Activated CD4-positive, alpha-beta memory T cell treated with anti-CD3 and anti-CD28 coated beads for 36 hours (primary cell): ENCODE results near the gene ADD1. TPM values are rescaled to one million over a fixed set of nuclear protein-coding genes. Genes with fewer than 3 reads are reported as not detected.
"Not testable (repeated sequence)": the region's sequence is repeated elsewhere in the genome, so short reads cannot be mapped to it uniquely, and the experiment has no call there.

ENCODE experiments used
- CTCF ChIA-PET: fragments of 350-600 bp; sonication (Branson Sonifier 250); formaldehyde crosslinking; loops from one replicate; lab custom pipeline; 2021; ENCODE audit warnings: antibody characterized with exemption, inconsistent platforms; lab: Charles Lee
- POLR2A ChIA-PET: fragments of 350-600 bp; sonication (Branson Sonifier 250); formaldehyde crosslinking; loops from one replicate; lab custom pipeline; 2021; ENCODE audit warnings: antibody characterized with exemption; lab: Charles Lee
- DNase-seq: peaks from one replicate; pipeline ENCODE4 v3.0.0-alpha.2; 2020
- H3K27ac Mint-ChIP-seq: one replicate; pipeline ENCODE4 v1.8.0; 2021; ENCODE audit warnings: mixed read lengths
- H3K27me3 Mint-ChIP-seq: one replicate; pipeline ENCODE4 v1.8.0; 2021; ENCODE audit warnings: mixed read lengths
- H3K36me3 Mint-ChIP-seq: one replicate; pipeline ENCODE4 v1.8.0; 2021; ENCODE audit warnings: mixed read lengths
- H3K4me1 Mint-ChIP-seq: one replicate; pipeline ENCODE4 v1.8.0; 2021; ENCODE audit warnings: low read depth, mixed read lengths
- H3K4me3 Mint-ChIP-seq: one replicate; pipeline ENCODE4 v1.8.0; 2021; ENCODE audit warnings: mild to moderate bottlenecking, mixed read lengths
- H3K9me3 Mint-ChIP-seq: one replicate; pipeline ENCODE4 v1.8.0; 2021; ENCODE audit warnings: mixed read lengths
- intact Hi-C: fragments of 100-400 bp; cut with micrococcal nuclease; formaldehyde crosslinking; loops from one replicate; pipeline ENCODE4 v1.15.1; 2023
- total RNA-seq, 2 experiments: library from RNA; stranded (reverse); gene quantifications; one replicate each; pipeline ENCODE4 v1.2.3, GENCODE V29; 2021

ADD1 gene
- total RNA-seq, 2 experiments from 2014 or later: 212 TPM

DNA sequence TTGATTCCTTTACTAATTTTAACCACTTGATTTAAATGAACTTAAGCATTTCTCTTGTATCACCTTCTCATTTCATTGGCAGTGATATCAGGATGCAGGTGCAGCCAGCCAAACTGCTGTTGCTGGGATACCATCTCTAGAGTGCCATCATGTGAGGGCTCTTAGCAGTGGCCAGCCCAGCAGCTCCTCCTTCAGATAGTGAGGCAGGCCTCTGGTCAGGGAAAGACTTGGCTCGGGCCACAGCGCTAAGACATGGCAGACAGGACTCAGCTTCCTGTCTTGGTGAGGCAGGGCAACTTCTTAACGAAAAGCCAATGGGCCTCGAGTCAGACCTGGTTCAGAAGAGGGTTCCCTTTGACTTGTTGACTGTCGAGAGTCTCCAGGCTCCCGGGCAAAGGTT is 69.5 kb downstream of the ADD1 start:
- peaks cover 13% of the 10 kb centered on the region for H3K4me1 Mint-ChIP-seq
- no peaks in the 10 kb centered on the region for H3K9me3 Mint-ChIP-seq
- H3K27me3 Mint-ChIP-seq: no peaks in the 10 kb centered on the region
- no peak overlapping the region for H3K27ac Mint-ChIP-seq
- DNase-seq: no peak
- H3K4me3 Mint-ChIP-seq: no peak overlapping the region
- intact Hi-C loops: no loop called here
- ChIA-PET CTCF (no interaction called here), POLR2A (no interaction called here)
- H3K36me3 Mint-ChIP-seq: peaks cover 50% of the 10 kb centered on the region

DNA sequence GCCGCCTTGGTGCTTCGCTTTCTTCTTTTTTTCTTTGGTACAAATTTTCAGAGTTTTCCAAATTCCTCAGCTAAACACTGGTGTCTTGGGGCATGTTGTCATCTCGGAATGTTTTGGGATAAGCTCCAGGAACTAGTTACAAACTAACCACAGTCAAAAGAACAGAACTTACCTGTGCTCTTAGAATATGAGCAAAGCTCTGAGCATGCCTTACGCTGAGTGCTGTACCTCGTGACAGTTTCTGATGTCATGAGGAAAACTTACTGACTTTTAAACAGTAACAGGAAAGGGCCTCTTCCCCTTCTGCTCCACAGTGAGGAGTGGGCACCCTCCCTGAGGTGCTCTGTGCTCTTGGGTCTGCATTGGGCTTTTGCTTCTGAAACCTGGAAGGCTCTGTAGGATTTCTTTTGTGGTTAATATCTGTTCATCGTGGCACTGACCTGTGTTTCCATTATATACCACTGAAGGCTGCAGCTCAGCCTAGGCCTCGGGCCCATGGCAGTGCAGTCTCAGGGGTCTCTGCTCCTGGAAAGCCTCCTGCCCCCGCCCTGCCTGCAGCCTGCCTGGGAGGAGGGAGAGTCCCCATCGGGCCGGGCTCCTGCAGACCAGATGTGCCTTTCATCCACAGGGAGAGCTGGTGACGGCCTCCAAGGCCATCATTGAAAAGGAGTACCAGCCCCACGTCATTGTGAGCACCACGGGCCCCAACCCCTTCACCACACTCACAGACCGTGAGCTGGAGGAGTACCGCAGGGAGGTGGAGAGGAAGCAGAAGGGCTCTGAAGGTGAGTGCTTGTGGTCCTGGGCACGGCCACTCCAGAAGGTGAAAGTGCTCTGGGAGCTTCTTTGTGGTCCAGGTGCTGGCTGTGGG is 70.8 kb downstream of the ADD1 start:
- no peaks in the 10 kb centered on the region for H3K9me3 Mint-ChIP-seq
- peak; percentile 29 for DNase-seq
- H3K27ac Mint-ChIP-seq: peak overlapping the region; percentile 24
- no peak overlapping the region for H3K4me3 Mint-ChIP-seq
- peaks cover 20% of the 10 kb centered on the region for H3K4me1 Mint-ChIP-seq
- ChIA-PET CTCF (no interaction called here), POLR2A (no interaction called here)
- no peaks in the 10 kb centered on the region for H3K27me3 Mint-ChIP-seq
- intact Hi-C loops: no loop called here
- H3K36me3 Mint-ChIP-seq: peaks cover 50% of the 10 kb centered on the region

DNA sequence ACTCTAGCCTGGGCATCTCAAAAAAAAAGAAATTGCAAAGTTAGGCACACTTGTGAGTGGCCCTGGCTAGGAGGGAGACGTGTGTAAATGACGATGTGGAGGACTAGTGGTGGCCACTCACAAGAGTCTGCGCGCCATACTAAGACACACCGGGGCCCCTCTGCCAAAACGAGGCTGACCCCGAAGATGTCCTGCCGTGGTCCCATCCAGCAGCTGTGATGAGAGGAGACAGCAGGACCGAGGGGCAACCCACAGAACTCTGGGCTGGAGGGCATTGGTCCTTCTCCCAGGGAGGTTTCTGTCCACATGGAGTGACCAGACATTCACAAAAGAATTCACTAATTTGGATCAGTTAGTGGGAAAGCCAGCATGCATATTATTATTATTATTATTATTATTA is 72.1 kb downstream of the ADD1 start:
- Mint-ChIP-seq H3K4me3 (no peak overlapping the region), H3K4me1 (peaks cover 32% of the 10 kb centered on the region), H3K9me3 (peaks cover 3% of the 10 kb centered on the region), H3K27ac (no peak overlapping the region), H3K36me3 (peaks cover 51% of the 10 kb centered on the region), H3K27me3 (no peaks in the 10 kb centered on the region)
- ChIA-PET POLR2A (interaction anchor here (1.1 kb wide), 1 partner anchor 13 kb away, joined by 3 read pairs; no protein-coding TSS in a partner anchor), CTCF (no interaction called here)
- intact Hi-C loops: no loop called here
- DNase-seq: no peak

DNA sequence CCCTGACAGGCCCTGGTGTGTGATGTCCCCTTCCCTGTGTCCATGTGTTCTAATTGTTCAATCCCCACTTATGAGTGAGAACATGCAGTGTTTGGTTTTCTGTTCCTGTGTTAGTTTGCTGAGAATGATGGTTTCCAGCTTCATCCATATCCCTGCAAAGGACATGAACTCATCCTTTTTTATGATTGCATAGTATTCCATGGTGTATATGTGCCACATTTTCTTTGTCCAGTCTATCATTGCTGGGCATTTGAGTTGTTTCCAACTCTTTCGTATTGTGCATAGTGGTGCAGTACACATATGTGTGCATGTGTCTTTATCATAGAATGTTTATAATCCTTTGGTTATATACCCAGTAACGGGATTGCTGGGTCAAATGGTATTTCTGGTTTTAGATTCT is 73.1 kb downstream of the ADD1 start:
- intact Hi-C loops, H3K27me3 Mint-ChIP-seq, DNase-seq, H3K9me3 Mint-ChIP-seq, H3K4me3 Mint-ChIP-seq, H3K27ac Mint-ChIP-seq, CTCF ChIA-PET, POLR2A ChIA-PET: not testable (repeated sequence)
- Mint-ChIP-seq H3K4me1 (peaks cover 39% of the 10 kb centered on the region), H3K36me3 (peaks cover 51% of the 10 kb centered on the region)

DNA sequence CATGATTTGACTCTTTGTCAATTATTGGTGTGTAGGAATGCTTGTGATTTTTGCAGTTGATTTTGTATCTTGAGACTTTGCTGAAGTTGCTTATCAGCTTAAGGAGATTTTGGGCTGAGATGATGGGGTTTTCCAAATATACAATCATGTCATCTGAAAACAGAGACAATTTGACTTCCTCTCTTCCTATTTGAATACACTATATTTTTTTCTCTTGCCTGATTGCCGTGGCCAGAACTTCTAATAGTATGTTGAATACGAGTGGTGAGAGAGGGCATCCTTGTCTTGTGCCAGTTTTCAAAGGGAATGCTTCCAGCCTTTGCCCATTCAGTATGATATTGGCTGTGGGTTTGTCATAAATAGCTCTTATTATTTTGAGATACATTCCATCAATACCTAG is 74.7 kb downstream of the ADD1 start:
- H3K27me3 Mint-ChIP-seq, POLR2A ChIA-PET, H3K9me3 Mint-ChIP-seq, CTCF ChIA-PET, intact Hi-C loops, DNase-seq, H3K4me3 Mint-ChIP-seq: not testable (repeated sequence)
- Mint-ChIP-seq H3K4me1 (peaks cover 54% of the 10 kb centered on the region), H3K27ac (peak overlapping the region; percentile 7), H3K36me3 (peaks cover 48% of the 10 kb centered on the region)

DNA sequence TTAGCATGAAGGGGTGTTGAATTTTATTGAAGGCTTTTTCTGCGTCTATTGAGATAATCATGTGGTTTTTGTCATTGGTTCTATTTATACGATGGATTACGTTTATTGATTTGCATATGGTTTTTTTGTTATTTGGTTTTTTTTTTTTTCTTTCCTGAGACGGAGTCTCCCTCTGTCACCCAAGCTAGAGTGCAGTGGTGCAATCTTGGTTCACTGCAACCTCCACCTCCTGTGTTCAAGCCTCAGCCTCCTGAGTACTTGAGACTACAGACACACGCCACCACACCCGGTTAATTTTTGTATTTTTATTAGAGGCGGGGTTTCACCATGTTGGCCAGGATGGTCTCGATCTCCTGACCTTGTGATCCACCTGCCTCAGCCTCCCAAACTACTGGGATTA is 75.1 kb downstream of the ADD1 start:
- CTCF ChIA-PET: interaction anchor here (1.0 kb wide), 1 partner anchor 34 kb away, joined by 4 read pairs; no protein-coding TSS in a partner anchor
- H3K9me3 Mint-ChIP-seq, H3K4me3 Mint-ChIP-seq, DNase-seq, H3K27me3 Mint-ChIP-seq, H3K27ac Mint-ChIP-seq, intact Hi-C loops, POLR2A ChIA-PET: not testable (repeated sequence)
- H3K4me1 Mint-ChIP-seq: peaks cover 58% of the 10 kb centered on the region
- peaks cover 52% of the 10 kb centered on the region for H3K36me3 Mint-ChIP-seq

DNA sequence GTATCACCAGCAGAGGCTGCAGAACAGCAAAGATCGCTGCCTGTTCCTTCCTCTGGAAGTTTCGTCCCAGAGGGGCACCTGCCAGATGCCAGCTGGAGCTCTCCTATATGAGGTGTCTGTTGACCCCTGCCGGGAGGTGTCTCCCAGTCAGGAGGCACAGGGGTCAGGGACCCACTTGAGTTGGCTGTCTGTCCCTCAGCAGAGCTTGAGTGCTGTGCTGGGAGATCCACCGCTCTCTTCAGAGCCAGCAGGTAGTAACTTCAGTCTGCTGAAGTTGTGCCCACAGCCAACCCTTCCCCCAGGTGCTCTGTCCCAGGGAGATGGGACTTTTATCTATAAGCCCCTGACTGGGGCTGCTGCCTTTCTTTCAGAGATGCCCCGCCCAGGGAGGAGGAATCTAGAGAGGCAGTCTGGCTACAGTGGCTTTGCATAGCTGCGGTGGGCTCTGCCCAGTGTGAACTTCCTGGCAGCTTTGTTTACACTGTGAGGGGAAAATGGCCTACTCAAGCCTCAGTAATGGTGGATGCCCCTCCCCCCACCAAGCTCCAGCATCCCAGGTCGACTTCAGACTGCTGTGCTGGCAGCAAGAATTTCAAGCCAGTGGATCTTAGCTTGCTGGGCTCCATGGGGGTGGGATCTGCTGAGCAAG is 78.9 kb downstream of the ADD1 start:
- H3K4me1 Mint-ChIP-seq: peaks cover 52% of the 10 kb centered on the region
- CTCF ChIA-PET: interaction anchor here (1.1 kb wide), 1 partner anchor 159 kb away, joined by 6 read pairs; no protein-coding TSS in a partner anchor
- intact Hi-C loops, H3K9me3 Mint-ChIP-seq, POLR2A ChIA-PET, H3K4me3 Mint-ChIP-seq, H3K27me3 Mint-ChIP-seq: not testable (repeated sequence)
- peaks cover 32% of the 10 kb centered on the region for H3K36me3 Mint-ChIP-seq
- H3K27ac Mint-ChIP-seq: peak overlapping the region; percentile 73
- peak; percentile 43 for DNase-seq

DNA sequence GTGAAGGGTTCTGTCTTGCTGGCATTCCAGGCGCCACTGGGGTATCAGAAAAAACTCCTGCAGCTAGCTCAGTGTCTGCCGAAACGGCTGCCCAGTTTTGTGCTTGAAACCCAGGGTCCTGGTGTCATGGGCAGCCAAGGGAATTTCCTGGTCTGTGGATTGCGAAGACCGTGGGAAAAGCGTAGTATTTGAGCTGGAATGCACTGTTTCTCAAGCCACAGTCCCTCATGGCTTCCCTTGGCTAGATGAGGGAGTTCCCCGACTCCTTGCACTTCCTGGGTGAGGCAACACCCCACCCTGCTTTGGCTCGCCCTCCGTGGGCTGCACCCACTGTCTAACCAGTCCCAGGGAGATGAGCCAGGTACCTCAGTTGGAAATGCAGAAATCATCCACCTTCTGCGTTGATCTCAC is 79.5 kb downstream of the ADD1 start:
- intact Hi-C loops: no loop called here
- Mint-ChIP-seq H3K9me3 (peaks cover 3% of the 10 kb centered on the region), H3K36me3 (peaks cover 31% of the 10 kb centered on the region), H3K27ac (peak overlapping the region; percentile 57), H3K27me3 (no peaks in the 10 kb centered on the region), H3K4me3 (no peak overlapping the region), H3K4me1 (peaks cover 46% of the 10 kb centered on the region)
- no peak for DNase-seq
- ChIA-PET CTCF (interaction anchor here (0.7 to 1.1 kb wide), 2 partner anchors 31 to 159 kb away, joined by 4 to 6 read pairs; no protein-coding TSS in a partner anchor), POLR2A (no interaction called here)

DNA sequence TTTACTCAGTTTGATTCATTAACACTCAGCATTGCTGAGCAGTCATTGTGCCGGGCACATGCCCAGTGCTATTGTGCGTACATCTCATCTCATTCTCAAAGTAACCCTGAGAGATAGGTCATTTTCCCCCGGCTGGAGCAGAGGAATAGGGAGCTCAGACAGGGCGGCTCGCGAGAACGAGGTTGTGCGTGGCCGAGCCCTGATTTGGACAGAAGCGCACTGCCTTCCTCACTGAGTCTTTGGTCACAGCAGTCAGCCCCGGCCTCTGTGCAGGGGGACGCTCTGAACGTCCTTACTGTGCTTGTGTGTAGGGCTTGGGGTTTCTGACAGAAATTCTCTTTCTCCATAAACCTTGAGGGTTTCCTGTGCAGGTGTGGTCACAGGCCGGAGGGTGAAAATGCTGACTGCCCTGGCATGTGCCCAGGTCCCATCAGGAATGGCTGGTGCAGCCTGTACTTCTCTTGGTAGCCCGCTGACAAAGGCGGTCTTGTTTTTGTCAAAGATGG is 80.1 kb downstream of the ADD1 start:
- CTCF ChIA-PET: interaction anchor here (0.7 kb wide), 1 partner anchor 31 kb away, joined by 4 read pairs; no protein-coding TSS in a partner anchor
- Mint-ChIP-seq H3K4me3 (no peak overlapping the region), H3K9me3 (peaks cover 3% of the 10 kb centered on the region), H3K27me3 (no peaks in the 10 kb centered on the region), H3K4me1 (peaks cover 41% of the 10 kb centered on the region), H3K36me3 (peaks cover 26% of the 10 kb centered on the region), H3K27ac (peak overlapping the region; percentile 57)
- peak; percentile 1 for DNase-seq
- POLR2A ChIA-PET: no interaction called here
- intact Hi-C loops: no loop called here

DNA sequence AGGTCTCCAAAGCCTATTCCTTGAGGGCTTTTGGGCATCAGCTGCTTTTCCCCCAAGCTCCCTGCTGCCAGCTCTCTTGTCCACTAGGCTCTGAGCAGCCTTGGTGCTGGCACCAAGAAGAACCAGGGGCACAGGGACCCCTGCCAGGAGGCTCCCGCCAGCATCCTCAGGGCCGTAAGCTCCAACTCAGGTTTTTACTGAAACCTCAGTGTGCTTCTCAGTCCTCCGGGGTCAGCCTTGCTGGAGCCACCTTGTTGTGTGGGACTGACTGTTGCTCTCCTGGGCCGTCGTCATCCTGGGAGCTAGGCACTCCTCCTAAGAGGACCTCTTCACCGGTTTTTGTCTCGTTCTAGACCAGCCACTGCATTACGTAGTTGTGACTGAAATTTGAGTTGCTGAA is 80.6 kb downstream of the ADD1 start:
- H3K4me3 Mint-ChIP-seq: no peak overlapping the region
- CTCF ChIA-PET: no interaction called here
- intact Hi-C loops: no loop called here
- H3K9me3 Mint-ChIP-seq: peaks cover 3% of the 10 kb centered on the region
- peaks cover 27% of the 10 kb centered on the region for H3K36me3 Mint-ChIP-seq
- POLR2A ChIA-PET: no interaction called here
- peak; percentile 7 for DNase-seq
- H3K4me1 Mint-ChIP-seq: peaks cover 40% of the 10 kb centered on the region
- peak overlapping the region; percentile 44 for H3K27ac Mint-ChIP-seq
- no peaks in the 10 kb centered on the region for H3K27me3 Mint-ChIP-seq

DNA sequence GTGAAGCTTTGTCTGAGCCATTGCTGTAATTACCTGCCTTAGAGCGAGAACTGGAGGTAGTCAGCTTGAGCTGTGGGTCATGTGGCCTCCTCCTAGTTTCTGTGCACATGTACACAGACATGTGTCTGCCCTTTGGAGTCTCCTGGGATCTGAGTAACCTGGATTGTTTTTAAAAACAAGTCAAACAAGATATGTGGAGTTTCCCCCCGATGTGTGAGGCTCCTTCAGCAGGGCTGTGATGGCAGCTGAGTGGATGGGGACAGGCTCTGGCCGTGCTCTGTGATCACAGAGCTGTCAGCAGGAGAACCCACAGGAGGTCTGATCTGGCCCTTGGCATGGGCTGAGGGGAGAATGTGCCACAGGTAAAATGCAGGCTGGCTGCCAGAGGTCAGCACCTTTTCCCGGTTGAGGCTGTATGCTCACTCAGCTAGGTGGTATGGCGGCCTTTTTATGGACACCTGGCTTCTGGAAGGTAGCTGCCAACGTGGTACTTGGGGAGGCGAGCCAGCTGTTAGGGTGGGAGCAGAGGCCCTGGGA is 81.2 kb downstream of the ADD1 start:
- Mint-ChIP-seq H3K27ac (peak overlapping the region; percentile 44), H3K36me3 (peaks cover 25% of the 10 kb centered on the region), H3K9me3 (peaks cover under 1% of the 10 kb centered on the region), H3K4me1 (peaks cover 36% of the 10 kb centered on the region), H3K27me3 (no peaks in the 10 kb centered on the region), H3K4me3 (no peak overlapping the region)
- peak; percentile 1 for DNase-seq
- ChIA-PET POLR2A (no interaction called here), CTCF (interaction anchor here (0.7 kb wide), 1 partner anchor 28 kb away, joined by 3 read pairs; no protein-coding TSS in a partner anchor)
- intact Hi-C loops: no loop called here

DNA sequence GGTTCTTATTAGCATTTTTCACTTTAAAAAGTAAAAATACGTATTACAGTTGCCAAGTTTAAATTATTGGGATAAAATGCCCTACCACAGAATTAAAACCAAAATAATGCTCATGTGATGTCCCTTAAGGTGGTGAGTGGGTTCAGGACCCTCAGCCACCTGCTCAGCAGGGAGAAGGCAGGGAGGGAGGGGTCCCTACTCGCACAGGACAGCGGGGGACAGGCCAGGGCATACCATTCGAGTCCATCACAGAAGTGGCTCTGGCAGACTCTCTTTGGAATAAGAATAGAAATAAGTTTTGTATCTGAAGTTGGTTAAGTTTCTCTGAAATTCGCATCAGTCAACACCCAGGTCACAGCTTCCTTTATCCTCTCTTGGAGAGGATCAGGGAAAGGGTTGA is 81.9 kb downstream of the ADD1 start:
- Mint-ChIP-seq H3K4me1 (peaks cover 29% of the 10 kb centered on the region), H3K4me3 (no peak overlapping the region), H3K9me3 (no peaks in the 10 kb centered on the region), H3K27ac (no peak overlapping the region), H3K27me3 (no peaks in the 10 kb centered on the region), H3K36me3 (peaks cover 22% of the 10 kb centered on the region)
- POLR2A ChIA-PET: no interaction called here
- CTCF ChIA-PET: interaction anchor here (0.7 kb wide), 1 partner anchor 28 kb away, joined by 3 read pairs; no protein-coding TSS in a partner anchor
- DNase-seq: peak; percentile 7
- intact Hi-C loops: no loop called here
